H1 (cell line): ENCODE results near the gene HP1BP3. TPM values are rescaled to one million over a fixed set of nuclear protein-coding genes. Genes with fewer than 3 reads are reported as not detected.
A peak's percentile ranks its signal among the peaks of the same experiment; 100 is the strongest.

Experiments
- CEBPB ChIP-seq: IDR thresholded peaks from 2 replicates; pipeline ENCODE4 v1.6.1; 2012; ENCODE audit warnings: low read depth, low read length
- CHD7 ChIP-seq: fragments of 300-600 bp; sonication (generic); IDR thresholded peaks from 2 replicates; pipeline ENCODE4 v1.7.1; 2012; ENCODE audit warnings: low read length, moderate library complexity, mild to moderate bottlenecking, inconsistent platforms; ENCODE audit not compliant: insufficient replicate concordance
- GTF2F1 ChIP-seq: IDR thresholded peaks from 2 replicates; pipeline ENCODE4 v1.6.1; 2012; ENCODE audit warnings: low read depth, low read length, improper control_type of control experiment, borderline replicate concordance
- JUN ChIP-seq: IDR thresholded peaks from 2 replicates; pipeline ENCODE4 v1.6.1; 2011; ENCODE audit warnings: low read depth, mild to moderate bottlenecking, improper control_type of control experiment, low read length
- NRF1 ChIP-seq: IDR thresholded peaks from 2 replicates; pipeline ENCODE4 v1.6.1; 2011; ENCODE audit warnings: mild to moderate bottlenecking, low read depth, low read length, improper control_type of control experiment
- polyA plus RNA-seq, 7 experiments: library from polyadenylated mRNA; depleted of rRNA in 3 of 7; stranded (reverse) in 5 of 7; unstranded in 2 of 7; fragments of >200 nt in 5 of 7; fragments of 200-250 nt in 2 of 7; gene quantifications; 1 replicate in 5 of 7; 2 replicates in 1 of 7; 4 replicates in 1 of 7; pipeline versions ENCODE4 v1.2.1 to v1.2.3, GENCODE V29; 2011 to 2013; ENCODE audit warnings: missing spikeins in 2 of 7, mixed read lengths in 2 of 7
- total RNA-seq: library from RNA; stranded (reverse); fragmentation: NEBNext Ultra II Directional; extraction: Animal tissue kit (Norgen Biotek cat#: 25700); gene quantifications from 2 replicates; pipeline ENCODE4 v1.2.1, GENCODE V29; 2021

The HP1BP3 gene
- total and polyA plus RNA-seq, 2 of the 8 experiments (the other 6 are each of a cell fraction or from before 2014, with no cell fraction given) = 47.4 to 125 TPM

GRCh38 chr1:20786253-20787028, 666 bp downstream of the HP1BP3 start (continued):
- no peak for TF ChIP-seq CHD7
- no peak for TF ChIP-seq JUN
- TF ChIP-seq GTF2F1 = peak; percentile 39; the same call in 1 of the 2 replicates
- peak; percentile 99 for TF ChIP-seq NRF1
- TF ChIP-seq CEBPB = no peak
- TF ChIP-seq, all 59 proteins: peak for 19
